Ishikawa (cell line): ENCODE measurements around the gene QSOX2.

ENCODE experiments used
- CEBPB ChIP-seq: IDR thresholded peaks from 2 replicates; pipeline ENCODE4 v1.6.1; 2012
- CREB1 ChIP-seq: IDR thresholded peaks from 2 replicates; pipeline ENCODE4 v1.6.1; 2012; ENCODE audit warnings: low read depth
- EGR1 ChIP-seq: IDR thresholded peaks from 2 replicates; pipeline ENCODE4 v1.6.1; 2012
- EP300 ChIP-seq: IDR thresholded peaks from 2 replicates; pipeline ENCODE4 v1.6.1; 2012; ENCODE audit warnings: borderline replicate concordance
- FOXM1 ChIP-seq: IDR thresholded peaks from 2 replicates; pipeline ENCODE4 v1.6.1; 2012; ENCODE audit warnings: low read depth, borderline replicate concordance
- NFIC ChIP-seq: IDR thresholded peaks from 2 replicates; pipeline ENCODE4 v1.6.1; 2012
- RAD21 ChIP-seq: IDR thresholded peaks from 2 replicates; pipeline ENCODE4 v1.6.1; 2012; ENCODE audit warnings: low read depth
- REST ChIP-seq: IDR thresholded peaks from 2 replicates; pipeline ENCODE4 v1.6.1; 2012; ENCODE audit warnings: low read depth, mild to moderate bottlenecking
- TAF1 ChIP-seq: IDR thresholded peaks from 2 replicates; pipeline ENCODE4 v1.6.1; 2012; ENCODE audit warnings: low read depth, mild to moderate bottlenecking
- TCF12 ChIP-seq: IDR thresholded peaks from 2 replicates; pipeline ENCODE4 v1.6.1; 2012; ENCODE audit warnings: low read depth
- TEAD4 ChIP-seq: IDR thresholded peaks from 2 replicates; pipeline ENCODE4 v1.6.1; 2012
- YY1 ChIP-seq: IDR thresholded peaks from 2 replicates; pipeline ENCODE4 v1.6.1; 2012; ENCODE audit warnings: low read depth
- ZBTB7A ChIP-seq: IDR thresholded peaks from 2 replicates; pipeline ENCODE4 v1.6.1; 2012; ENCODE audit warnings: low read depth
- TF ChIP-seq, protein P1 (sequence below): IDR thresholded peaks from 2 replicates; pipeline ENCODE4 v1.6.1; 2012
- TF ChIP-seq, protein P2 (sequence below): IDR thresholded peaks from 2 replicates; pipeline ENCODE4 v1.6.1; 2012

The QSOX2 gene

DNA sequence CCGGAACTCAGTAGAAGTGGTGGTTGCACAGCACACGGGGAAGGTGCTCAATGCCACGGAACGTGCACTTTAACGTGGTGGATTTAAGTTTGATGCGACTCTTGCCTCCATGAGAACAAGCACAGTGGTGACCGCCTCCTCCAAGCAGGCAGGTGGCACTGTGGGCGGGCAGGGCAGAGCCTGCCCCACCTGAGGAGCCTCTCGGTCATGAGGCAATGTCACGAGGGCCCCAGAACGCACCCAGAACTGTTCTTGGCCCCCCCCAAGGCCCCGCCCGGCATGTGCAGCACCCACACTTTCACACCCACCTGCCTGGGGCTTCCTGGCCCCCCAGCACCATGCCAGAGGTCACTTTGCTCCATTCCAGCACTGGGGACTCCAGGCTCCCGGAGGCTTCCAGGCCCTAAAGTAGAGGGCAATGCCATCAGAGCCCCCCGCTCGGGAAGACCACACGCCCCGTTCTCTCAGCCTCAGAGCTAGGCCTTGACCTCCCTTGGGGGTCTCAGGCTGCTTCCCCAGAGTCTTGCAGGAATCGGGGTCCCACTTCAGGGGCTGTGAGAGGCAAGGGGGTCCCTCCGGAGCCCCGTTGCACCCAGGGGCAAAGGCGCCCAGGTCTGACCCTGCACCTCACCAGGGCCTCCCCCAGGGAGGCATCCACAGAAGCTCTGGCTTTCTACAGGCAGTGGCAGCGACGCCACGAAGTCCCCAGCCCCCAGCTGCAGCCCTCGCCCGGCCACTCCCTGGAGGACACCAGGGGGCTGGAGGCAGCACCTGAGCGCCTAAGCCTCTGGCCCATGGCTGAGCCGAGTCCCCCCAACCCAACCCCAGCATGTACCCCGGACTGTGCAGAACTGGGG is 44.3 kb upstream of the QSOX2 start:
- no peak for TF ChIP-seq REST
- no peak for TF ChIP-seq YY1
- no peak for TF ChIP-seq TEAD4
- TF ChIP-seq EP300 = no peak
- TF ChIP-seq, protein P1, sequence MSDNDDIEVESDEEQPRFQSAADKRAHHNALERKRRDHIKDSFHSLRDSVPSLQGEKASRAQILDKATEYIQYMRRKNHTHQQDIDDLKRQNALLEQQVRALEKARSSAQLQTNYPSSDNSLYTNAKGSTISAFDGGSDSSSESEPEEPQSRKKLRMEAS = no peak
- no peak for TF ChIP-seq ZBTB7A
- TF ChIP-seq FOXM1 = no peak

DNA sequence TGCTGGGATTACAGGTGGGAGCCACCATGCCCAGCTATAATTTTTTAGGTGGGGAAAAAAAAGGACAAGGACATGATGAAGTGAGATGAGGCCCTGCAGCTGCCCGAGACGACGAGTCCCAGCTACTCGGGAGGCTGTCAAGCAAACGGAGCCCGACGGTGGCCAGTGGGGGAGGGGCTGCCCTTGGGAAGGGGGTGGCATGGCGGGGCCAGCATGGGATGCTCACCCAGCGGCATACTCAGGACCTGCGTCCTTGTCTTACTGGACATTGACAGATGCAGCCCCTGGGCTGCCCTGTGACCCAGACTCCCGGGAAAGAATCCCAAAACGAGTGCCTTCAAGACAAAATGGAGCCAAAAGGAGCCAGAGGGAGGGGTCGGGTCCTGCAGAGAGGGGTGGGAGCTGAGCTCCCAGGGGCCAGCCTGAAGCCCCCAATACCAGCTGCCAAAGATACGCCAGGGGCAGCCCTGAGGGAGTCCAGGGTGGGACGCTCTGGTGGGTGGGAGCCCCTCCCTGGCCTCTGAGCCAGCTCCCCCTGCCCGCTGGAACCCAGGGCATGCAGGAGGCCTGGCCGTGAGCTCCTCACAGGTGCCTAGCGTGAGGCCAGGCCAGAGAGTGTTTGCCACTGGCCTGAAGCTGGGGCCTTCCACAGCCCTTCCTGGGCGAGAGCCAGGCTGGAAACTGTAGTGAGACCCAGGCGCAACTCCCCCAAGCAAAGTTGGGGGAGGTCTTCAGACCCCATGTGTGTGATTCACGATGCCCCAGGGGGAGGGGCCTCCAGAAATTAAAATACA is 42.5 kb upstream of the QSOX2 start:
- TF ChIP-seq EP300 (no peak), ZBTB7A (0 out of 2 replicates have a peak, but pooled peaks have one; percentile 38)

- TF ChIP-seq FOXM1 = no peak
- no peak for TF ChIP-seq TCF12
- TF ChIP-seq CEBPB = no peak
- TF ChIP-seq RAD21 = no peak
- TF ChIP-seq YY1 = no peak
- no peak for TF ChIP-seq NFIC
- no peak for TF ChIP-seq REST
- TF ChIP-seq ZBTB7A = no peak
- no peak for TF ChIP-seq TEAD4
- TF ChIP-seq EGR1 = no peak
- TF ChIP-seq, protein P1 = no peak
- no peak for TF ChIP-seq EP300
- TF ChIP-seq CREB1 = no peak
- TF ChIP-seq, protein P2, sequence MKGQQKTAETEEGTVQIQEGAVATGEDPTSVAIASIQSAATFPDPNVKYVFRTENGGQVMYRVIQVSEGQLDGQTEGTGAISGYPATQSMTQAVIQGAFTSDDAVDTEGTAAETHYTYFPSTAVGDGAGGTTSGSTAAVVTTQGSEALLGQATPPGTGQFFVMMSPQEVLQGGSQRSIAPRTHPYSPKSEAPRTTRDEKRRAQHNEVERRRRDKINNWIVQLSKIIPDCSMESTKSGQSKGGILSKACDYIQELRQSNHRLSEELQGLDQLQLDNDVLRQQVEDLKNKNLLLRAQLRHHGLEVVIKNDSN = no peak
- TF ChIP-seq TAF1 = no peak
These were observed 41.4 kb upstream of the QSOX2 start for GRCh38 chr9:136286987-136287379.

- TF ChIP-seq TCF12 (no peak), ZBTB7A (no peak), TAF1 (no peak), EP300 (no peak), TEAD4 (no peak), YY1 (no peak), CREB1 (no peak), RAD21 (no peak), NFIC (no peak), FOXM1 (no peak), REST (no peak)
- TF ChIP-seq, protein P1 = no peak
- TF ChIP-seq, protein P2 = no peak
These were observed 40.9 kb upstream of the QSOX2 start for GRCh38 chr9:136286359-136286986.
